ENCODE results near the gene LRP1B.

LRP1B gene

GRCh38 chr2:141035846-141036420, 1094.9 kb downstream of the LRP1B start:
- no peak for DNase-seq
- Mint-ChIP-seq H3K9me3 (peaks cover 4% of the 10 kb centered on the region), H3K4me3 (no peak overlapping the region), H3K4me1 (no peaks in the 10 kb centered on the region), H3K27me3 (no peaks in the 10 kb centered on the region), H3K27ac (no peak overlapping the region), H3K36me3 (no peaks in the 10 kb centered on the region)
- CTCF ChIA-PET, result no interaction called here

GRCh38 chr2:141029428-141030078, 1101.3 kb downstream of the LRP1B start:
- Mint-ChIP-seq H3K36me3 (no peaks in the 10 kb centered on the region), H3K27me3 (no peaks in the 10 kb centered on the region), H3K4me1 (no peaks in the 10 kb centered on the region), H3K4me3 (no peak overlapping the region), H3K27ac (no peak overlapping the region), H3K9me3 (peaks cover 12% of the 10 kb centered on the region)
- CTCF ChIA-PET, result no interaction called here
- DNase-seq, result no peak

- no peaks in the 10 kb centered on the region for H3K36me3 Mint-ChIP-seq
- no peak overlapping the region for H3K27ac Mint-ChIP-seq
- H3K27me3 Mint-ChIP-seq, result no peaks in the 10 kb centered on the region
- CTCF ChIA-PET, result no interaction called here
- no peak for DNase-seq
- no peaks in the 10 kb centered on the region for H3K4me1 Mint-ChIP-seq
- peaks cover 12% of the 10 kb centered on the region for H3K9me3 Mint-ChIP-seq
- H3K4me3 Mint-ChIP-seq, result no peak overlapping the region
These were observed 1103.6 kb downstream of the LRP1B start for GRCh38 chr2:141027221-141027620.

GRCh38 chr2:141021611-141022010, 1109.2 kb downstream of the LRP1B start:
- no peaks in the 10 kb centered on the region for H3K36me3 Mint-ChIP-seq
- DNase-seq, result no peak
- no peaks in the 10 kb centered on the region for H3K4me1 Mint-ChIP-seq
- no peak overlapping the region for H3K27ac Mint-ChIP-seq
- peaks cover 11% of the 10 kb centered on the region for H3K9me3 Mint-ChIP-seq
- H3K4me3 Mint-ChIP-seq, result no peak overlapping the region
- CTCF ChIA-PET, result no interaction called here
- no peaks in the 10 kb centered on the region for H3K27me3 Mint-ChIP-seq

- H3K27ac Mint-ChIP-seq, result no peak overlapping the region
- CTCF ChIA-PET, result no interaction called here
- no peaks in the 10 kb centered on the region for H3K4me1 Mint-ChIP-seq
- H3K9me3 Mint-ChIP-seq, result peaks cover 12% of the 10 kb centered on the region
- no peaks in the 10 kb centered on the region for H3K27me3 Mint-ChIP-seq
- DNase-seq, result no peak
- H3K4me3 Mint-ChIP-seq, result no peak overlapping the region
- no peaks in the 10 kb centered on the region for H3K36me3 Mint-ChIP-seq
These were observed 1109.7 kb downstream of the LRP1B start for GRCh38 chr2:141021109-141021508.

- Mint-ChIP-seq H3K36me3 (no peaks in the 10 kb centered on the region), H3K27ac (no peak overlapping the region), H3K4me1 (no peaks in the 10 kb centered on the region), H3K27me3 (no peaks in the 10 kb centered on the region), H3K4me3 (no peak overlapping the region), H3K9me3 (peaks cover 10% of the 10 kb centered on the region)
- CTCF ChIA-PET, result no interaction called here
- no peak for DNase-seq
These were observed 1110.5 kb downstream of the LRP1B start for GRCh38 chr2:141020346-141020745.

GRCh38 chr2:141015341-141016047, 1115.3 kb downstream of the LRP1B start:
- Mint-ChIP-seq H3K4me3 (no peak overlapping the region), H3K36me3 (no peaks in the 10 kb centered on the region), H3K9me3 (peaks cover 5% of the 10 kb centered on the region), H3K27ac (no peak overlapping the region), H3K4me1 (no peaks in the 10 kb centered on the region), H3K27me3 (no peaks in the 10 kb centered on the region)
- CTCF ChIA-PET, result no interaction called here
- DNase-seq, result no peak

- H3K4me1 Mint-ChIP-seq, result no peaks in the 10 kb centered on the region
- H3K36me3 Mint-ChIP-seq, result no peaks in the 10 kb centered on the region
- DNase-seq, result no peak
These were observed 1126.7 kb downstream of the LRP1B start for GRCh38 chr2:141003967-141004657.

GRCh38 chr2:141001750-141002149, 1129.1 kb downstream of the LRP1B start:
- CTCF ChIA-PET, result no interaction called here
- Mint-ChIP-seq H3K9me3 (peaks cover 11% of the 10 kb centered on the region), H3K4me1 (no peaks in the 10 kb centered on the region), H3K4me3 (no peak overlapping the region), H3K27ac (no peak overlapping the region), H3K27me3 (no peaks in the 10 kb centered on the region), H3K36me3 (no peaks in the 10 kb centered on the region)
- DNase-seq, result no peak

More at GRCh38 chr2:141003967-141004657, 1126.7 kb downstream of the LRP1B start:
- CTCF ChIA-PET, result no interaction called here
- Mint-ChIP-seq H3K27ac (no peak overlapping the region), H3K27me3 (no peaks in the 10 kb centered on the region), H3K4me3 (no peak overlapping the region), H3K9me3 (peaks cover 11% of the 10 kb centered on the region)

GRCh38 chr2:140998577-140998976, 1132.2 kb downstream of the LRP1B start:
- H3K4me3 Mint-ChIP-seq, result no peak overlapping the region
- no peaks in the 10 kb centered on the region for H3K4me1 Mint-ChIP-seq
- CTCF ChIA-PET, result interaction anchor here (1.8 kb wide), 1 partner anchor 11 kb away, joined by 4 read pairs; no protein-coding TSS in a partner anchor
- no peak overlapping the region for H3K27ac Mint-ChIP-seq
- no peak for DNase-seq
- peaks cover 3% of the 10 kb centered on the region for H3K9me3 Mint-ChIP-seq
- H3K36me3 Mint-ChIP-seq, result no peaks in the 10 kb centered on the region
- no peaks in the 10 kb centered on the region for H3K27me3 Mint-ChIP-seq

GRCh38 chr2:140998017-140998416, 1132.8 kb downstream of the LRP1B start:
- CTCF ChIA-PET, result interaction anchor here (1.8 kb wide), 1 partner anchor 12 kb away, joined by 4 read pairs; no protein-coding TSS in a partner anchor
- H3K4me3 Mint-ChIP-seq, result no peak overlapping the region
- H3K27me3 Mint-ChIP-seq, result no peaks in the 10 kb centered on the region
- H3K9me3 Mint-ChIP-seq, result peaks cover 3% of the 10 kb centered on the region
- H3K27ac Mint-ChIP-seq, result no peak overlapping the region
- no peak for DNase-seq
- H3K4me1 Mint-ChIP-seq, result no peaks in the 10 kb centered on the region
- no peaks in the 10 kb centered on the region for H3K36me3 Mint-ChIP-seq

GRCh38 chr2:140994856-140995255, 1136.0 kb downstream of the LRP1B start:
- H3K9me3 Mint-ChIP-seq, result peaks cover 3% of the 10 kb centered on the region
- H3K4me1 Mint-ChIP-seq, result no peaks in the 10 kb centered on the region
- no peaks in the 10 kb centered on the region for H3K36me3 Mint-ChIP-seq
- no peak overlapping the region for H3K4me3 Mint-ChIP-seq
- CTCF ChIA-PET, result no interaction called here
- no peak overlapping the region for H3K27ac Mint-ChIP-seq
- no peak for DNase-seq
- H3K27me3 Mint-ChIP-seq, result no peaks in the 10 kb centered on the region

- Mint-ChIP-seq H3K36me3 (no peaks in the 10 kb centered on the region), H3K27me3 (no peaks in the 10 kb centered on the region), H3K4me1 (no peaks in the 10 kb centered on the region), H3K27ac (no peak overlapping the region), H3K9me3 (peaks cover 4% of the 10 kb centered on the region), H3K4me3 (no peak overlapping the region)
- DNase-seq, result no peak
- CTCF ChIA-PET, result no interaction called here
These were observed 1140.4 kb downstream of the LRP1B start for GRCh38 chr2:140990416-140990815.

GRCh38 chr2:140988597-140988996, 1142.2 kb downstream of the LRP1B start:
- Mint-ChIP-seq H3K4me3 (no peak overlapping the region), H3K36me3 (no peaks in the 10 kb centered on the region), H3K4me1 (no peaks in the 10 kb centered on the region), H3K9me3 (peaks cover 4% of the 10 kb centered on the region), H3K27ac (no peak overlapping the region), H3K27me3 (no peaks in the 10 kb centered on the region)
- CTCF ChIA-PET, result no interaction called here
- DNase-seq, result no peak

All from activated naive CD4-positive, alpha-beta T cell treated with anti-CD3 and anti-CD28 coated beads, Interleukin-2, amount 10 ng/mL, durations not matched to agents 7 days and 5 days (primary cell).